Measurements from ENCODE around the gene MANBA. TPM values are rescaled to one million over a fixed set of nuclear protein-coding genes. Genes with fewer than 3 reads are reported as not detected.

Gene MANBA
- total and polyA plus RNA-seq, 2 of the 13 experiments (the other 11 are each of a cell fraction or from before 2014, with no cell fraction given): 11.7 to 33.3 TPM

GRCh38 chr4:102620697-102621497 lies 139.9 kb downstream of the MANBA start (continued):
- TF ChIP-seq, protein P1, sequence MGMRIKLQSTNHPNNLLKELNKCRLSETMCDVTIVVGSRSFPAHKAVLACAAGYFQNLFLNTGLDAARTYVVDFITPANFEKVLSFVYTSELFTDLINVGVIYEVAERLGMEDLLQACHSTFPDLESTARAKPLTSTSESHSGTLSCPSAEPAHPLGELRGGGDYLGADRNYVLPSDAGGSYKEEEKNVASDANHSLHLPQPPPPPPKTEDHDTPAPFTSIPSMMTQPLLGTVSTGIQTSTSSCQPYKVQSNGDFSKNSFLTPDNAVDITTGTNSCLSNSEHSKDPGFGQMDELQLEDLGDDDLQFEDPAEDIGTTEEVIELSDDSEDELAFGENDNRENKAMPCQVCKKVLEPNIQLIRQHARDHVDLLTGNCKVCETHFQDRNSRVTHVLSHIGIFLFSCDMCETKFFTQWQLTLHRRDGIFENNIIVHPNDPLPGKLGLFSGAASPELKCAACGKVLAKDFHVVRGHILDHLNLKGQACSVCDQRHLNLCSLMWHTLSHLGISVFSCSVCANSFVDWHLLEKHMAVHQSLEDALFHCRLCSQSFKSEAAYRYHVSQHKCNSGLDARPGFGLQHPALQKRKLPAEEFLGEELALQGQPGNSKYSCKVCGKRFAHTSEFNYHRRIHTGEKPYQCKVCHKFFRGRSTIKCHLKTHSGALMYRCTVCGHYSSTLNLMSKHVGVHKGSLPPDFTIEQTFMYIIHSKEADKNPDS (CRISPR knock-in tag; IDR thresholded peaks at IDR 0.05): no peak
- TF ChIP-seq NFE2L2 (IDR thresholded peaks at IDR 0.05; ENCODE audit: low read length): no peak
- no peak for TF ChIP-seq TOE1 (CRISPR knock-in tag; IDR thresholded peaks at IDR 0.05)
- TF ChIP-seq TBX3 (IDR thresholded peaks at IDR 0.05; ENCODE audit: borderline replicate concordance): no peak
- TF ChIP-seq KDM4B (CRISPR knock-in tag; IDR thresholded peaks at IDR 0.05): no peak; the same call in 1 of the 2 replicates
- TF ChIP-seq ZNF720 (CRISPR knock-in tag; IDR thresholded peaks at IDR 0.05): no peak
- TF ChIP-seq KDM5B (CRISPR knock-in tag; IDR thresholded peaks at IDR 0.05; ENCODE audit: borderline replicate concordance): no peak
- no peak for TF ChIP-seq NAIF1 (CRISPR knock-in tag; IDR thresholded peaks at IDR 0.05; ENCODE audit: borderline replicate concordance)
- no peak for TF ChIP-seq POLR2AphosphoS2 (IDR thresholded peaks at IDR 0.05; ENCODE audit: low read depth, low read length)
- TF ChIP-seq, protein P2, sequence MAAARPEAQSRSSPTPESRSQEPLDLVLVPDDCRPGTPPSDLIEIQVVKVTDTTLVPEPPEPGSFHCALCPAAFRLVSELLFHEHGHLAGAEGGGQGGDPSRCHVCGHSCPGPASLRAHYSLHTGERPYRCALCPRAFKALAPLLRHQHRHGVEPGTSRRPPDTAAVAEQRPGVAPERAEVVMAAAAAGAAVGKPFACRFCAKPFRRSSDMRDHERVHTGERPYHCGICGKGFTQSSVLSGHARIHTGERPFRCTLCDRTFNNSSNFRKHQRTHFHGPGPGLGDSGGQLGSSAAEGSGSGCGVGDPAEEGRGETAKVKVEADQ (CRISPR knock-in tag; IDR thresholded peaks at IDR 0.05; ENCODE audit: borderline replicate concordance): no peak
- no peak; the same call in 1 of the 2 replicates for TF ChIP-seq MAX (IDR thresholded peaks at IDR 0.05)
- no peak for TF ChIP-seq TOPORS (CRISPR knock-in tag; IDR thresholded peaks at IDR 0.05)
- no peak for TF ChIP-seq PHB2 (IDR thresholded peaks at IDR 0.05; ENCODE audit: partially characterized antibody)
- 0 out of 2 replicates have a peak, but pooled peaks have one; percentile 25 for TF ChIP-seq ZNF205 (CRISPR knock-in tag; IDR thresholded peaks at IDR 0.05)
- TF ChIP-seq HMGXB3 (CRISPR knock-in tag; IDR thresholded peaks at IDR 0.05; ENCODE audit: borderline replicate concordance): no peak
- TF ChIP-seq ZNF547 (CRISPR knock-in tag; IDR thresholded peaks at IDR 0.05): no peak
- TF ChIP-seq RCOR2 (CRISPR knock-in tag; IDR thresholded peaks at IDR 0.05): no peak
- no peak for TF ChIP-seq ZNF3 (CRISPR knock-in tag; IDR thresholded peaks at IDR 0.05)
- TF ChIP-seq ADNP (CRISPR knock-in tag; IDR thresholded peaks at IDR 0.05): no peak
- no peak for TF ChIP-seq MYC (CRISPR knock-in tag; IDR thresholded peaks at IDR 0.05; ENCODE audit: borderline replicate concordance)
- TF ChIP-seq, protein P3, sequence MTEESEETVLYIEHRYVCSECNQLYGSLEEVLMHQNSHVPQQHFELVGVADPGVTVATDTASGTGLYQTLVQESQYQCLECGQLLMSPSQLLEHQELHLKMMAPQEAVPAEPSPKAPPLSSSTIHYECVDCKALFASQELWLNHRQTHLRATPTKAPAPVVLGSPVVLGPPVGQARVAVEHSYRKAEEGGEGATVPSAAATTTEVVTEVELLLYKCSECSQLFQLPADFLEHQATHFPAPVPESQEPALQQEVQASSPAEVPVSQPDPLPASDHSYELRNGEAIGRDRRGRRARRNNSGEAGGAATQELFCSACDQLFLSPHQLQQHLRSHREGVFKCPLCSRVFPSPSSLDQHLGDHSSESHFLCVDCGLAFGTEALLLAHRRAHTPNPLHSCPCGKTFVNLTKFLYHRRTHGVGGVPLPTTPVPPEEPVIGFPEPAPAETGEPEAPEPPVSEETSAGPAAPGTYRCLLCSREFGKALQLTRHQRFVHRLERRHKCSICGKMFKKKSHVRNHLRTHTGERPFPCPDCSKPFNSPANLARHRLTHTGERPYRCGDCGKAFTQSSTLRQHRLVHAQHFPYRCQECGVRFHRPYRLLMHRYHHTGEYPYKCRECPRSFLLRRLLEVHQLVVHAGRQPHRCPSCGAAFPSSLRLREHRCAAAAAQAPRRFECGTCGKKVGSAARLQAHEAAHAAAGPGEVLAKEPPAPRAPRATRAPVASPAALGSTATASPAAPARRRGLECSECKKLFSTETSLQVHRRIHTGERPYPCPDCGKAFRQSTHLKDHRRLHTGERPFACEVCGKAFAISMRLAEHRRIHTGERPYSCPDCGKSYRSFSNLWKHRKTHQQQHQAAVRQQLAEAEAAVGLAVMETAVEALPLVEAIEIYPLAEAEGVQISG (CRISPR knock-in tag; IDR thresholded peaks at IDR 0.05): no peak
